ENCODE measurements around the gene AKAP8. TPM values are rescaled to one million over a fixed set of nuclear protein-coding genes. Genes with fewer than 3 reads are reported as not detected.

Gene AKAP8
- total RNA-seq, 4 donors from 2014 or later = 21.8 to 33.2 (median 26.6) TPM

DNA sequence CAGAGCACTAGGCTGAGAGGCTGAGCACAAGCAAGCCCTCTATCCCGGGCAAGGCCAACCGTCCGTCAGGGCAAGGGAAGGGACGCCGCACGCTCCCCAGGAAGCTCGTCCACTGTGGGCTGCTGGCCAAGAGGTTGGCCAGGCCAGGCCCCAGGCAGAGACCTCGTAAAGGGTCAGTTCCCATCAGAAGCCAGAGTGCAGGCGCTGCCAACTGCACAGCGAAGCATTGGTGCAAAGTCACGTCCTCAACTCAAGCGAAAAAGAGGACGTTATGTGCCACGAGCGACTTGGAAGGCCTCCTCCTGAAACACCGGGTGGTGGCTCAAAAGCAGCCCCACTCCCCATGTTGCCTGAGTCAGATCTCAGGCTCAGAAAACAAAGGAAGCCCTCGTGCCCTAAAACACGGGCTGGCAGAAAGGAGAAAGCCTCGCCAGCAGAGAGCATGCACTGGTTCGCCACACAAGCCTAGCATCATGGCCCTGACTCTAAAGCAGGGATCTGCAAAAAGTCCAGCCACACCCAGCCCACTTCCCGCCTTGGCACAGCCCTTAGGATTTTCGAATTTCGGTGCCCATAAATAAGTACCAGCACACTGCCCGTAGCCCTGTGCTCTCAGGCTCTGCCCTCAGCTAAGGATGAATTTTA is 4.7 kb downstream of the AKAP8 start:
- intact Hi-C loops (cut with DNase I) = loop anchor here (5.0 to 10.0 kb wide), 2 partner anchors 108 to 180 kb away; no protein-coding TSS in a partner anchor
- Histone ChIP-seq H3K4me1 (peaks cover 16 to 43% of the 10 kb centered on the region in 2 donors), H3K27ac (peak overlapping the region in 2 of 3 donors; percentile 39 to 46), H3K4me3 (replicated peaks in 1 of 3) (no peak overlapping the region), H3K36me3 (peaks cover 24 to 34% of the 10 kb centered on the region in 2 donors), H3K27me3 (no peaks in the 10 kb centered on the region), H3K9me3 (no peaks in the 10 kb centered on the region)
- DNase-seq = peak; percentile 25 to 30
- 66 to 74% methylated on average over 16 to 23 of the region's 24 CpGs for WGBS, 2 donors
- TF ChIP-seq POLR2A (IDR thresholded peaks at IDR 0.05) (no peak), CTCF (IDR thresholded peaks at IDR 0.05) (no peak)

DNA sequence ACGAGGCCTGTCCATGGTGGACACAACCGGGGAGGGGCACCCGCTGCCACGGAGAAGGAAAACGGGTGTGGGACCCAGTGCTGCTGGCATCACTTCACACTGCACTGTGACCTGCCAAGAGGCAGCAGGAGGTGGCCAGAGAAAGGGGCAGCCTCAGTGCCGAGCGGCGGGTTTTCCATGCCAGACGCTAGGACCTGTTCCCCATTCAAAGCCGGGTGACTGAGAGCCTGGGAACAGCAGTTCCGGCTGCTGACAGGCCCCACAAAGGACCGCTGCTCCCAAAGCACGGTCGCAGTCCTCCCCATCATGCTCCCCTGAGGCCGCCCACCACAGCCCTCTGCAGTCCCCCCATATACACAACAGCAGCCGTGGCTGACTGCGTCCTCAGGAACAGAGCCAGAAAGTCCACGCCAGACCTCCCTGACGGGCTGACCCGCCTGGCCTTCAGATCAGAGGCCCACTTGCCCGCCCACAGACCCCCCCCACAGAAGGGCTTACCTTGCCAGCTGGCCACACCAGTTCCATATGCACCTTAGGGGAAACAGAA is 5.4 kb downstream of the AKAP8 start:
- H3K27ac ChIP-seq = peak overlapping the region in 2 of 3 donors; percentile 39 to 46
- peaks cover 16 to 43% of the 10 kb centered on the region in 2 donors for H3K4me1 ChIP-seq
- no peaks in the 10 kb centered on the region for H3K9me3 ChIP-seq
- DNase-seq = no peak
- intact Hi-C loops (cut with DNase I) = loop anchor here (10.0 kb wide), 1 partner anchor 181 kb away; no protein-coding TSS in a partner anchor
- H3K27me3 ChIP-seq = no peaks in the 10 kb centered on the region
- H3K4me3 ChIP-seq (replicated peaks in 1 of 3) = no peak overlapping the region
- peaks cover 31 to 41% of the 10 kb centered on the region in 2 donors for H3K36me3 ChIP-seq
- 83 to 100% methylated on average over 2 to 21 of the region's 21 CpGs for WGBS, 2 donors
- TF ChIP-seq CTCF (IDR thresholded peaks at IDR 0.05) (no peak), POLR2A (IDR thresholded peaks at IDR 0.05) (no peak)

DNA sequence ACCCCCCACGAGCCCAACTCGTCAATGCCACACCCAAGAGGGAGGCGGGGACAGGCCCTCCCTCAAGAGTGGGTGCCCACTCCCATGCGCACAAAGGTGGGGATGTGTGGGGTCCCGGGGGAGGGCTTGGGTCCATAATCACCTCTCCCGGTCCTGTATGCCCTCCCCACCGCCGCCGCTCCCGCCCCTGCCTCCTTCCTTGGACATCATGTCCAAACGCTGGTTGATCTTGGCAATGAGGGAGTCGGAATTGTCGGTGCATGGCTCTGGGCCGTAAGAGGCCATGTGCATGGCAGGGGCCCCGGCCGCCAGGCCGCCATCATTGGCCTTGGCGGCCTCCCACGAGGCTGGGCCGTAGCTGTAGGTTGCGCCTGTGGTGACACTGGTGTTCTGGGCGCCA is 5.9 kb downstream of the AKAP8 start:
- Histone ChIP-seq H3K36me3 (peaks cover 37 to 46% of the 10 kb centered on the region in 2 donors), H3K4me3 (replicated peaks in 1 of 3) (no peak overlapping the region), H3K27me3 (no peaks in the 10 kb centered on the region), H3K9me3 (no peaks in the 10 kb centered on the region), H3K4me1 (peaks cover 16 to 43% of the 10 kb centered on the region in 2 donors), H3K27ac (no peak overlapping the region)
- intact Hi-C loops (cut with DNase I) = loop anchor here (10.0 kb wide), 1 partner anchor 181 kb away; no protein-coding TSS in a partner anchor
- DNase-seq = no peak
- no peak for TF ChIP-seq CTCF (IDR thresholded peaks at IDR 0.05)
- TF ChIP-seq POLR2A (IDR thresholded peaks at IDR 0.05) = no peak
- WGBS, 2 donors = 92 to 97% methylated on average over 13 to 21 of the region's 22 CpGs

GRCh38 chr19:15372891-15373301 is 6.7 kb downstream of the AKAP8 start:
- H3K4me1 ChIP-seq = peaks cover 12 to 42% of the 10 kb centered on the region in 2 donors
- no peaks in the 10 kb centered on the region for H3K9me3 ChIP-seq
- H3K27ac ChIP-seq = no peak overlapping the region
- WGBS, 2 donors = 93 to 95% methylated on average over 28 to 30 of the region's 30 CpGs
- no peaks in the 10 kb centered on the region for H3K27me3 ChIP-seq
- intact Hi-C loops (cut with DNase I) = loop anchor here (10.0 kb wide), 1 partner anchor 182 kb away; no protein-coding TSS in a partner anchor
- TF ChIP-seq POLR2A (IDR thresholded peaks at IDR 0.05) (no peak), CTCF (IDR thresholded peaks at IDR 0.05) (no peak)
- H3K36me3 ChIP-seq = peaks cover 44 to 54% of the 10 kb centered on the region in 2 donors
- H3K4me3 ChIP-seq (replicated peaks in 1 of 3) = no peak overlapping the region
- no peak for DNase-seq

GRCh38 chr19:15372470-15372869 is 7.1 kb downstream of the AKAP8 start:
- H3K4me1 ChIP-seq = peaks cover 8 to 42% of the 10 kb centered on the region in 2 donors
- H3K36me3 ChIP-seq = peaks cover 48 to 58% of the 10 kb centered on the region in 2 donors
- TF ChIP-seq POLR2A (IDR thresholded peaks at IDR 0.05) = no peak
- TF ChIP-seq CTCF (IDR thresholded peaks at IDR 0.05) = no peak
- no peaks in the 10 kb centered on the region for H3K9me3 ChIP-seq
- no peak for DNase-seq
- intact Hi-C loops (cut with DNase I) = loop anchor here (10.0 kb wide), 1 partner anchor 182 kb away; no protein-coding TSS in a partner anchor
- no peaks in the 10 kb centered on the region for H3K27me3 ChIP-seq
- H3K27ac ChIP-seq = no peak overlapping the region
- H3K4me3 ChIP-seq (replicated peaks in 1 of 3) = no peak overlapping the region
- 93 to 97% methylated on average over 14 of the region's 14 CpGs for WGBS, 2 donors

Data from thyroid gland (tissue), 4 donors.